Osteoblast (primary cell): ENCODE results near the gene JHY. TPM values are rescaled to one million over a fixed set of nuclear protein-coding genes. Genes with fewer than 3 reads are reported as not detected.

Experiments used
- DNase-seq: peaks from one replicate; pipeline ENCODE4 v3.0.0; 2011; ENCODE audit warnings: low spot score, mixed read lengths; ENCODE audit not compliant: insufficient read length; ENCODE audit errors: missing footprints
- H2AFZ ChIP-seq: 2 replicates; pipeline ENCODE4 v1.6.0; 2011; ENCODE audit warnings: mild to moderate bottlenecking, low read length
- H3K27ac ChIP-seq: 2 replicates; pipeline ENCODE4 v1.5.1; 2011; ENCODE audit warnings: mild to moderate bottlenecking, low read depth, low read length, moderate library complexity
- H3K27me3 ChIP-seq: 2 replicates; pipeline ENCODE4 v1.6.0; 2012; ENCODE audit warnings: mild to moderate bottlenecking, control low read depth, inconsistent platforms, low read length, moderate library complexity; ENCODE audit not compliant: insufficient read depth
- H3K36me3 ChIP-seq: 2 replicates; pipeline ENCODE4 v1.5.1; 2011; ENCODE audit warnings: mild to moderate bottlenecking, low read length, control low read depth, moderate library complexity; ENCODE audit not compliant: insufficient read depth
- H3K4me1 ChIP-seq: 2 replicates; pipeline ENCODE4 v1.5.1; 2011; ENCODE audit warnings: mild to moderate bottlenecking, low read length, control low read depth, moderate library complexity; ENCODE audit not compliant: insufficient read depth
- H3K4me2 ChIP-seq: 2 replicates; pipeline ENCODE4 v1.6.0; 2011; ENCODE audit warnings: mild to moderate bottlenecking, low read length; ENCODE audit not compliant: insufficient read depth
- H3K4me3 ChIP-seq: fragments of 200-600 bp; sonication (generic); 3 replicates; pipeline ENCODE4 v1.5.1; 2012; ENCODE audit warnings: mild to moderate bottlenecking, low read length, inconsistent platforms; ENCODE audit not compliant: insufficient read depth
- H3K79me2 ChIP-seq: 2 replicates; pipeline ENCODE4 v1.6.0; 2012; ENCODE audit warnings: mild to moderate bottlenecking, low read length, control low read depth, inconsistent platforms; ENCODE audit not compliant: insufficient read depth
- H3K9me3 ChIP-seq: 2 replicates; pipeline ENCODE4 v1.5.1; 2011; ENCODE audit warnings: low read depth, low read length, control low read depth
- H4K20me1 ChIP-seq: 2 replicates; pipeline ENCODE4 v1.6.0; 2012; ENCODE audit warnings: mild to moderate bottlenecking, low read length, control low read depth; ENCODE audit not compliant: insufficient read depth
- CTCF ChIP-seq: IDR thresholded peaks from 2 replicates; pipeline ENCODE4 v1.5.1; 2011; ENCODE audit warnings: mild to moderate bottlenecking, low read depth, low read length, moderate library complexity; ENCODE audit errors: extremely low read depth
- total RNA-seq: library from RNA; depleted of rRNA; stranded (reverse); fragments of >200 nt; gene quantifications from 2 replicates; pipeline ENCODE4 v1.2.3, GENCODE V29; 2012

JHY gene
- total RNA-seq = 11.8 and 12.7 TPM in 2 replicates

DNA sequence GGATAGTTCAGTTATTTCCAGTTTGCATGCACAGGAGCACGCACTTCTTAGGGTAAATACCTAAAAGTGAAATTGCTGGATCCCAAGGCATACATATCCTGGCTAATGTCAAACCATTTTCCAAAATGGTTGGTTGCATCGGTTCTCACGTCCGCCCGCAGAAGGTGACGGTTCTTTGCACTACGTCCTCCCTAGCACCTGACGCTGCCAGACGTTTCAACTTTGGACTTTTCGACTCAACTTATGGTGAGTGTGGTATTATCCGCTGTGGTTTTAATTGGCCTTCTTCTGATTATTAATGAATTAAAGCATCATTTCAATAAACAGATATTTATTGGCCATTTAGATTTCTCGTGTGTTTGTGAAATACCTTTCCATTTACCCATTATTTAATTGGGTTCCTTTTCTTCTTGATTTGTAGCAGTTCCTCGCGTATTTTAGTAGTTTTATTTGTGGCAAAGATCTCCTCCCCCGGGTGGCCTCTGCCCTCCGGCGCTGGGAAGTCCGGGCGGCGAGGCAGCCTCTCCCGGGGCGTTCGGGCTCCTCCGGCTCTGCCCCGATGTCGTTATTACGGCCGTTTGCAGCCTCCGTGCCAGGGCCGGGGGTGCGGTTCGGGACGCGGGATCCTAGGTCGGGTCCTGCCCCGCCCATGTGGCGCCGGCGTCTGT, at the start of gene JHY:
Gene JHY, plus strand, starts transcription at position 571 of the 668 bp plus-strand sequence. CDS start 3,091 bp downstream, outside the sequence.
- H3K4me1 ChIP-seq = peaks cover 11% of the 10 kb centered on the region
- H2AFZ ChIP-seq = peak within 1 kb of the TSS; percentile 97
- no peak for TF ChIP-seq CTCF
- peak within 1 kb of the TSS; percentile 81 for H3K4me3 ChIP-seq
- H3K27ac ChIP-seq = peak within 1 kb of the TSS; percentile 85
- peaks cover 20% of the 10 kb centered on the region for H3K27me3 ChIP-seq
- H3K36me3 ChIP-seq = no peaks in the 10 kb centered on the region
- H4K20me1 ChIP-seq = no peaks in the 10 kb centered on the region
- peak within 1 kb of the TSS; percentile 99 for H3K4me2 ChIP-seq
- no peaks in the 10 kb centered on the region for H3K79me2 ChIP-seq
- peak; percentile 83 for DNase-seq
- no peaks in the 10 kb centered on the region for H3K9me3 ChIP-seq

- peaks cover 3% of the 10 kb centered on the region for H3K4me1 ChIP-seq
- no peaks in the 10 kb centered on the region for H3K9me3 ChIP-seq
- H3K4me2 ChIP-seq = no peak overlapping the region
- H3K27ac ChIP-seq = no peak overlapping the region
- TF ChIP-seq CTCF = no peak
- no peak for DNase-seq
- peaks cover 5% of the 10 kb centered on the region for H3K27me3 ChIP-seq
- no peaks in the 10 kb centered on the region for H3K36me3 ChIP-seq
- no peaks in the 10 kb centered on the region for H3K79me2 ChIP-seq
- H2AFZ ChIP-seq = no peak overlapping the region
- H3K4me3 ChIP-seq = no peak overlapping the region
- H4K20me1 ChIP-seq = no peaks in the 10 kb centered on the region
Observed at GRCh38 chr11:122833846-122834464, 48.6 kb upstream of the JHY start.

DNA sequence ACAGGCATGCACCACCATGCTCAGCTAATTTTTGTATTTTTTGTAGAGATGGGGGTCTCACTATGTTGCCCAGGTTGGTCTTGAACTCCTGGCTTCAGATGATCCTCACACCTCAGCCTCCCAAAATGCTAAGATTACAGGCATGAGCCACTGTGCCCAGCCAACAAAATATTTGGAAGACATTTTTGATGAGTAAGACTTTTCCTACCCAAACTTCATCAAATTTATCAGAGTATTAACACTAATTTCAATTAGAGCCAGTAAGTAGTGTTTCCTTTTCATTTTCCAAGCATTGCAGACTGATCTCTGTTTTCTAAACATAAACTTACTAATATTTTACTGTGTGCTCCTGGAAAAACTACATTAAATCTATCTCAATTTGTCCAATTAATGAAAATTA, 45.6 kb upstream of the JHY start:
- H3K4me3 ChIP-seq = no peak overlapping the region
- no peak overlapping the region for H3K4me2 ChIP-seq
- no peaks in the 10 kb centered on the region for H4K20me1 ChIP-seq
- H3K79me2 ChIP-seq = no peaks in the 10 kb centered on the region
- H3K27me3 ChIP-seq = peaks cover 5% of the 10 kb centered on the region
- no peak overlapping the region for H2AFZ ChIP-seq
- no peak overlapping the region for H3K27ac ChIP-seq
- DNase-seq = no peak
- no peaks in the 10 kb centered on the region for H3K9me3 ChIP-seq
- no peaks in the 10 kb centered on the region for H3K4me1 ChIP-seq
- no peaks in the 10 kb centered on the region for H3K36me3 ChIP-seq
- TF ChIP-seq CTCF = no peak

DNA sequence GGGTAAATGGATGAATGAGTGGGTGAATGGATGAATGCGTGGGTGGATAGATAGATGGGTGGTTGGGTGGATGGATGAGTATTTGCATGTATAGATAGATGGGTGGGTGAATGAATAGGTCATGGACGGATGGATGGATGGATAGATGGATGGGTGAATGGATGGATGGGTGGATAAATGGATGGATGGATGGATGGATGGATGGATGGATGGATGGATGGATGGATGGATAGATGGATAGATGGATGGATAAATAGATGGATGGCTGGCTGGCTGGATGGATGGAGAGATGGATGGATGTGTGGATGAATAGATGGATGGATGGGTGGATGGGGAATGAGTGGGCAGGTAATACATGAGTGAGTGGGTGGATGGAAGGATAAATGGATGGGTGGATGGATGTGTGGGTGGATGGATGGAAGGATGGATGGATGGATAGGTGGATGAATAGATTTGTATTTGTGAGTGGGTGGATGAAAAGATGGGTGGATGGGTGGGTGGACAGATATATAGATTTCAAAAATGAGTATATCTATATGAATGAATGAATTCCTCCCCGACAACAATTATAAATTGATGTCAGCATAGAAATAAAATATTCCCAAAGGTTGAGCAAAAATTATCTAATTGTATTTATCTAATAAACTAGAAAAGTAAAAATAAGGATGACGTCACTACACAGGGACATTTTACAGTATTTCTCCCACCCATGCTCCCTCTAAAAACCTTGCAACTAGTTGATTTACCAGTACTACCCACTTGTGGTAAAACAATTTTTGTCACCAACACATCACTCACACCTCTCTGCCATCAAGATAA, 44.8 kb upstream of the JHY start:
- Histone ChIP-seq H4K20me1 (no peaks in the 10 kb centered on the region), H3K9me3 (no peaks in the 10 kb centered on the region), H3K27me3 (peaks cover 5% of the 10 kb centered on the region), H3K4me1 (no peaks in the 10 kb centered on the region), H3K4me3 (no peak overlapping the region), H3K79me2 (no peaks in the 10 kb centered on the region), H3K36me3 (no peaks in the 10 kb centered on the region), H2AFZ (no peak overlapping the region), H3K27ac (no peak overlapping the region), H3K4me2 (no peak overlapping the region)
- DNase-seq = no peak
- TF ChIP-seq CTCF = no peak
